HepG2 (cell line): ENCODE measurements around the gene PRRC2A. TPM values are rescaled to one million over a fixed set of nuclear protein-coding genes. Genes with fewer than 3 reads are reported as not detected.
A peak's percentile ranks its signal among the peaks of the same experiment; 100 is the strongest.

Experiments used
- ATRX ChIP-seq: sonication (generic); formaldehyde crosslinking; IDR thresholded peaks from 2 replicates; pipeline ENCODE4 v1.4.0; 2020; ENCODE audit warnings: missing genetic modification reagents, borderline replicate concordance
- KLF12 ChIP-seq: sonication (generic); formaldehyde crosslinking; IDR thresholded peaks from 2 replicates; pipeline ENCODE4 v1.4.0; 2020; ENCODE audit warnings: missing genetic modification reagents, borderline replicate concordance
- NFIB ChIP-seq: sonication (generic); formaldehyde crosslinking; IDR thresholded peaks from 2 replicates; pipeline ENCODE4 v1.9.0; 2021; ENCODE audit warnings: missing genetic modification reagents, mild to moderate bottlenecking, borderline replicate concordance
- TARDBP ChIP-seq: sonication (generic); formaldehyde crosslinking; IDR thresholded peaks from 2 replicates; pipeline ENCODE4 v1.8.0; 2022; ENCODE audit warnings: mild to moderate bottlenecking, missing genetic modification reagents
- ZFP36L2 ChIP-seq: sonication (generic); formaldehyde crosslinking; IDR thresholded peaks from 2 replicates; pipeline ENCODE4 v1.4.0; 2020; ENCODE audit warnings: missing genetic modification reagents
- ZNF12 ChIP-seq: sonication (generic); formaldehyde crosslinking; IDR thresholded peaks from 2 replicates; pipeline ENCODE4 v1.5.0; 2020; ENCODE audit warnings: missing genetic modification reagents
- ZNF460 ChIP-seq: sonication (generic); formaldehyde crosslinking; IDR thresholded peaks from 2 replicates; pipeline ENCODE4 v1.5.1; 2020; ENCODE audit warnings: missing genetic modification reagents, mild to moderate bottlenecking, borderline replicate concordance
- polyA plus RNA-seq, 8 experiments: library from polyadenylated mRNA; depleted of rRNA in 3 of 8; stranded (reverse) in 7 of 8; unstranded in 1 of 8; fragments of >200 nt; fragmentation: Illumina TruSeq in 4 of 8; extraction: Trizol in 4 of 8; gene quantifications; 2 replicates each; pipeline versions ENCODE4 v1.2.1 to v1.2.3, GENCODE V29; 2011 to 2016; ENCODE audit warnings: low read depth in 4 of 8, missing spikeins in 1 of 8, mixed read lengths in 1 of 8; ENCODE audit not compliant: insufficient read depth in 1 of 8
- total RNA-seq, 5 experiments: library from RNA; depleted of rRNA; stranded (reverse); fragments of >200 nt; fragmentation: Illumina TruSeq; extraction: Trizol; gene quantifications; 2 replicates each; pipeline ENCODE4 v1.2.3, GENCODE V29; 2016; ENCODE audit warnings: low read depth in 1 of 5
- TF ChIP-seq, protein P1 (sequence below): sonication (generic); formaldehyde crosslinking; IDR thresholded peaks from 2 replicates; pipeline ENCODE4 v1.4.0; 2020; ENCODE audit warnings: mild to moderate bottlenecking, missing genetic modification reagents
- TF ChIP-seq, protein P2 (sequence below): sonication (generic); formaldehyde crosslinking; IDR thresholded peaks from 2 replicates; pipeline ENCODE4 v1.5.0; 2020; ENCODE audit warnings: missing genetic modification reagents, mild to moderate bottlenecking, borderline replicate concordance
- TF ChIP-seq, protein P3 (sequence below): sonication (generic); formaldehyde crosslinking; IDR thresholded peaks from 2 replicates; pipeline ENCODE4 v1.8.0; 2022; ENCODE audit warnings: mild to moderate bottlenecking, missing genetic modification reagents, moderate library complexity
- TF ChIP-seq, protein P4 (sequence below): sonication (generic); formaldehyde crosslinking; IDR thresholded peaks from 2 replicates; pipeline ENCODE4 v1.5.0; 2020; ENCODE audit warnings: mild to moderate bottlenecking, missing genetic modification reagents, borderline replicate concordance

Gene PRRC2A
- total and polyA plus RNA-seq, 2 of the 13 experiments (the other 11 are each of a cell fraction or from before 2014, with no cell fraction given): 38.9 to 47.4 TPM

DNA sequence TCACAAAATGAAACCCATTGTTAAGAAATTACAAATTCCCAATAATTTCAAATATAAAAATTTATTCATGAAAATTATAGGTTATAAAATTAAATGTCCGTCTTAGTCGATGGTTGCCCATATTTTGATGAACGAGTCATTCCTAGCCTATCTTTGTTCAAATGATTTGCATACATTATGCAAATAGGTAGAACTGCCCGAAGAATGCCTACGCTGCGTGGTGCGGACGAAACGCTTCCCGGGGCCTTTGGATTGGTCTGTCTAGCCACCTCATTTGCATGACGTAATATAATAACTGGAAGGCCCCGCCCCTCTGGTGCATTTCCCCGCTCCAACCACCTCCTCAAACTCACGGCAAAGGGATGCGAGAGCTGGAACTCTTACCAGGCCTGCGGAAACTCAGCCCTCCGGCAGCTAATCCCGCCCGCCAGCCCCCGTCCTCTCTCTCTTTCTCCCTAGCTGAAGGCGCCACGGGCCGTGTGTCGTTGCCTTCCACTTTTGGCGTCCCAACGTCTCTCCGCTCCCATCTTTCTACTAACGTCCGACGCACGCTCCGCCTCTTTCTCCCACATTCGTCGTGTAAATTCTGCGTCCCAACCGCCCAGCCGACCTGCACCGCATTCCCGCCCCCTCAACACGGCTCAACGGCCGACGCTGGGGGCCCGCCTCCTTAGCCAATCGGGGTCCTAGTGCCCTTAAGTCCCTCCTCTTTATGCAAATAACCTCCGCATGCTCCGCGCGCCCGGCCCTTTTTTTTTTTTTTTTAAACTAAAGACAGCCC is 520 bp upstream of the PRRC2A start (continued):
- TF ChIP-seq, protein P1, sequence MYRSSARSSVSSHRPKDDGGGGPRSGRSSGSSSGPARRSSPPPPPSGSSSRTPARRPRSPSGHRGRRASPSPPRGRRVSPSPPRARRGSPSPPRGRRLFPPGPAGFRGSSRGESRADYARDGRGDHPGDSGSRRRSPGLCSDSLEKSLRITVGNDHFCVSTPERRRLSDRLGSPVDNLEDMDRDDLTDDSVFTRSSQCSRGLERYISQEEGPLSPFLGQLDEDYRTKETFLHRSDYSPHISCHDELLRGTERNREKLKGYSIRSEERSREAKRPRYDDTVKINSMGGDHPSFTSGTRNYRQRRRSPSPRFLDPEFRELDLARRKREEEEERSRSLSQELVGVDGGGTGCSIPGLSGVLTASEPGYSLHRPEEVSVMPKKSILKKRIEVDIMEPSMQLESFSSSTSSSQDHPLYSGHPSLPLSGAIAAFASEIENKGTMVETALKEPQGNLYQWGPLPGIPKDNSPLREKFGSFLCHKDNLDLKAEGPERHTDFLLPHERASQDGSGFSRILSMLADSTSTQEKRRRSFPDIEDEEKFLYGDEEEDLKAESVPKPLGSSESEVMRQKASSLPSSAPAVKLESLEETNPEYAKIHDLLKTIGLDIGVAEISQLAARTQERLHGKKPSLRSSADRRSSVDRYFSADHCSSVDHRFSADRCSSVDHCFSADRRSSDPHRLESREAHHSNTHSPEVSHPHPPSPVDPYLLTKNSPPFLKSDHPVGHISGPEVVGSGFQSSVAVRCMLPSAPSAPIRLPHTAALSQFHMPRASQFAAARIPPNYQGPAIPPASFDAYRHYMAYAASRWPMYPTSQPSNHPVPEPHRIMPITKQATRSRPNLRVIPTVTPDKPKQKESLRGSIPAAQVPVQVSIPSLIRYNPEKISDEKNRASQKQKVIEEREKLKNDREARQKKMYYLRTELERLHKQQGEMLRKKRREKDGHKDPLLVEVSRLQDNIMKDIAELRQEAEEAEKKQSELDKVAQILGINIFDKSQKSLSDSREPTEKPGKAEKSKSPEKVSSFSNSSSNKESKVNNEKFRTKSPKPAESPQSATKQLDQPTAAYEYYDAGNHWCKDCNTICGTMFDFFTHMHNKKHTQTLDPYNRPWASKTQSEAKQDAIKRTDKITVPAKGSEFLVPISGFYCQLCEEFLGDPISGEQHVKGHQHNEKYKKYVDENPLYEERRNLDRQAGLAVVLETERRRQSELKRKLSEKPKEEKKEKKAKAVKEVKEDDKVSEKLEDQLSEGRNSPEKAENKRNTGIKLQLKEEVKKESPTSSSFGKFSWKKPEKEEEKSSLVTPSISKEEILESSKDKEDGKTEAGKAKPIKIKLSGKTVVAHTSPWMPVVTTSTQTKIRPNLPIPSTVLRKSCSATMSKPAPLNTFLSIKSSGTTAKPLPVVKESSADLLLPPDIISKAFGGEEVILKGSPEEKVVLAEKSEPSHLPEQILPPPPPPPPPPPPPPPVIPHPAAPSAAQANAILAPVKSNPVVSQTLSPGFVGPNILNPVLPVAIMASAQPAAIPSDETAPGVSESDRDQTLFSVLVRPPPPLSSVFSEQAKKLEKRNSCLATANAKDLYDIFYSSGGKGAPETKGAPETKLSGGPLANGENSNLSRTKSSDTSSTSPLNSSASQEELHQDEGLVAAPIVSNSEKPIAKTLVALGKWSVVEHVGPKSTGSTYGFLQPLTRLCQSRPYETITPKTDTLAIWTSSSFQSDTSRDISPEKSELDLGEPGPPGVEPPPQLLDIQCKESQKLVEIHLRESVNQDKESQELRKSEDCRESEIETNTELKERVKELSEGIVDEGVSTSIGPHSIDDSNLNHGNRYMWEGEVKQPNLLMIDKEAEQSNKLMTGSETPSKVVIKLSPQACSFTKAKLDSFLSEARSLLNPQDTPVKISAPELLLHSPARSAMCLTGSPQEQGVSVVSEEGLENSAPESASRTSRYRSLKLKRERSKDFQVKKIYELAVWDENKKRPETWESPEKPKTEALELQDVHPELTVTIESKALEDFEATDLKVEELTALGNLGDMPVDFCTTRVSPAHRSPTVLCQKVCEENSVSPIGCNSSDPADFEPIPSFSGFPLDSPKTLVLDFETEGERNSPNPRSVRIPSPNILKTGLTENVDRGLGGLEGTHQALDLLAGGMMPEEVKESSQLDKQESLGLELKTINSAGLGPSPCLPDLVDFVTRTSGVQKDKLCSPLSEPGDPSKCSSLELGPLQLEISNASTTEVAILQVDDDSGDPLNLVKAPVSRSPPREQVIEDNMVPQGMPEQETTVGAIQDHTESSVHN (CRISPR knock-in tag): 0 out of 2 replicates have a peak, but pooled peaks have one; percentile 85
- TF ChIP-seq ZNF12 (no peak), KLF12 (CRISPR knock-in tag) (0 out of 2 replicates have a peak, but pooled peaks have one; percentile 35), ATRX (no peak), ZNF460 (CRISPR knock-in tag) (no peak), ZFP36L2 (CRISPR knock-in tag) (no peak), NFIB (CRISPR knock-in tag) (no peak), TARDBP (CRISPR knock-in tag) (peak; percentile 90)
- TF ChIP-seq, protein P2, sequence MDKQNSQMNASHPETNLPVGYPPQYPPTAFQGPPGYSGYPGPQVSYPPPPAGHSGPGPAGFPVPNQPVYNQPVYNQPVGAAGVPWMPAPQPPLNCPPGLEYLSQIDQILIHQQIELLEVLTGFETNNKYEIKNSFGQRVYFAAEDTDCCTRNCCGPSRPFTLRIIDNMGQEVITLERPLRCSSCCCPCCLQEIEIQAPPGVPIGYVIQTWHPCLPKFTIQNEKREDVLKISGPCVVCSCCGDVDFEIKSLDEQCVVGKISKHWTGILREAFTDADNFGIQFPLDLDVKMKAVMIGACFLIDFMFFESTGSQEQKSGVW (CRISPR knock-in tag): no peak
- TF ChIP-seq, protein P3, sequence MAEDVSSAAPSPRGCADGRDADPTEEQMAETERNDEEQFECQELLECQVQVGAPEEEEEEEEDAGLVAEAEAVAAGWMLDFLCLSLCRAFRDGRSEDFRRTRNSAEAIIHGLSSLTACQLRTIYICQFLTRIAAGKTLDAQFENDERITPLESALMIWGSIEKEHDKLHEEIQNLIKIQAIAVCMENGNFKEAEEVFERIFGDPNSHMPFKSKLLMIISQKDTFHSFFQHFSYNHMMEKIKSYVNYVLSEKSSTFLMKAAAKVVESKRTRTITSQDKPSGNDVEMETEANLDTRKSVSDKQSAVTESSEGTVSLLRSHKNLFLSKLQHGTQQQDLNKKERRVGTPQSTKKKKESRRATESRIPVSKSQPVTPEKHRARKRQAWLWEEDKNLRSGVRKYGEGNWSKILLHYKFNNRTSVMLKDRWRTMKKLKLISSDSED (CRISPR knock-in tag): no peak
- TF ChIP-seq, protein P4, sequence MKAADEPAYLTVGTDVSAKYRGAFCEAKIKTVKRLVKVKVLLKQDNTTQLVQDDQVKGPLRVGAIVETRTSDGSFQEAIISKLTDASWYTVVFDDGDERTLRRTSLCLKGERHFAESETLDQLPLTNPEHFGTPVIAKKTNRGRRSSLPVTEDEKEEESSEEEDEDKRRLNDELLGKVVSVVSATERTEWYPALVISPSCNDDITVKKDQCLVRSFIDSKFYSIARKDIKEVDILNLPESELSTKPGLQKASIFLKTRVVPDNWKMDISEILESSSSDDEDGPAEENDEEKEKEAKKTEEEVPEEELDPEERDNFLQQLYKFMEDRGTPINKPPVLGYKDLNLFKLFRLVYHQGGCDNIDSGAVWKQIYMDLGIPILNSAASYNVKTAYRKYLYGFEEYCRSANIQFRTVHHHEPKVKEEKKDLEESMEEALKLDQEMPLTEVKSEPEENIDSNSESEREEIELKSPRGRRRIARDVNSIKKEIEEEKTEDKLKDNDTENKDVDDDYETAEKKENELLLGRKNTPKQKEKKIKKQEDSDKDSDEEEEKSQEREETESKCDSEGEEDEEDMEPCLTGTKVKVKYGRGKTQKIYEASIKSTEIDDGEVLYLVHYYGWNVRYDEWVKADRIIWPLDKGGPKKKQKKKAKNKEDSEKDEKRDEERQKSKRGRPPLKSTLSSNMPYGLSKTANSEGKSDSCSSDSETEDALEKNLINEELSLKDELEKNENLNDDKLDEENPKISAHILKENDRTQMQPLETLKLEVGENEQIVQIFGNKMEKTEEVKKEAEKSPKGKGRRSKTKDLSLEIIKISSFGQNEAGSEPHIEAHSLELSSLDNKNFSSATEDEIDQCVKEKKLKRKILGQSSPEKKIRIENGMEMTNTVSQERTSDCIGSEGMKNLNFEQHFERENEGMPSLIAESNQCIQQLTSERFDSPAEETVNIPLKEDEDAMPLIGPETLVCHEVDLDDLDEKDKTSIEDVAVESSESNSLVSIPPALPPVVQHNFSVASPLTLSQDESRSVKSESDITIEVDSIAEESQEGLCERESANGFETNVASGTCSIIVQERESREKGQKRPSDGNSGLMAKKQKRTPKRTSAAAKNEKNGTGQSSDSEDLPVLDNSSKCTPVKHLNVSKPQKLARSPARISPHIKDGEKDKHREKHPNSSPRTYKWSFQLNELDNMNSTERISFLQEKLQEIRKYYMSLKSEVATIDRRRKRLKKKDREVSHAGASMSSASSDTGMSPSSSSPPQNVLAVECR (CRISPR knock-in tag): peak; percentile 49; the same call in 1 of the 2 replicates
